Measurements from ENCODE around the gene OCRL. TPM values are rescaled to one million over a fixed set of nuclear protein-coding genes. Genes with fewer than 3 reads are reported as not detected.

OCRL gene
- total RNA-seq, 1 donor from 2014 or later: 25.3 TPM

- Histone ChIP-seq H3K27ac (no peak overlapping the region), H3K27me3 (no peaks in the 10 kb centered on the region), H3K9ac (no peak overlapping the region), H4K20me1 (ENCODE audit: low read depth) (no peaks in the 10 kb centered on the region), H3K79me2 (ENCODE audit: low read depth) (no peaks in the 10 kb centered on the region), H3K36me3 (no peaks in the 10 kb centered on the region), H3K4me1 (no peaks in the 10 kb centered on the region), H2AFZ (replicated peaks) (peak overlapping the region; percentile 63), H3K4me2 (no peak overlapping the region), H3K4me3 (no peak overlapping the region), H3K9me3 (ENCODE audit: low read depth) (no peaks in the 10 kb centered on the region), H3F3A (ENCODE audit: low read depth) (no peaks in the 10 kb centered on the region)
- peak; percentile 68 for DNase-seq (ENCODE audit: low spot score)
- peak; percentile 82 for TF ChIP-seq CTCF (IDR thresholded peaks at IDR 0.05)
- no peak for TF ChIP-seq EZH2 (IDR thresholded peaks at IDR 0.05)
- Mint-ChIP-seq H3K9me3 (peaks cover 10% of the 10 kb centered on the region), H3K36me3 (no peaks in the 10 kb centered on the region), H3K4me3 (no peak overlapping the region), H3K27ac (peak overlapping the region; percentile 33), H3K4me1 (peaks cover 51% of the 10 kb centered on the region), H3K27me3 (ENCODE audit: insufficient read depth, low read depth) (peaks cover 17% of the 10 kb centered on the region)
Observed at GRCh38 chrX:129637217-129638109, 97.4 kb downstream of the OCRL start.

GRCh38 chrX:129638917-129639316 lies 98.9 kb downstream of the OCRL start:
- no peak for DNase-seq (ENCODE audit: low spot score)
- Histone ChIP-seq H3K79me2 (ENCODE audit: low read depth) (no peaks in the 10 kb centered on the region), H3F3A (ENCODE audit: low read depth) (no peaks in the 10 kb centered on the region), H3K4me3 (no peak overlapping the region), H3K36me3 (no peaks in the 10 kb centered on the region), H3K9ac (no peak overlapping the region), H3K27ac (no peak overlapping the region), H4K20me1 (ENCODE audit: low read depth) (no peaks in the 10 kb centered on the region), H3K4me2 (no peak overlapping the region), H3K9me3 (ENCODE audit: low read depth) (no peaks in the 10 kb centered on the region), H3K4me1 (no peaks in the 10 kb centered on the region), H3K27me3 (no peaks in the 10 kb centered on the region), H2AFZ (replicated peaks) (no peak overlapping the region)
- Mint-ChIP-seq H3K27ac (peak overlapping the region; percentile 81), H3K4me1 (peaks cover 53% of the 10 kb centered on the region), H3K36me3 (no peaks in the 10 kb centered on the region), H3K9me3 (peaks cover 12% of the 10 kb centered on the region), H3K4me3 (no peak overlapping the region), H3K27me3 (ENCODE audit: insufficient read depth, low read depth) (peaks cover 7% of the 10 kb centered on the region)
- TF ChIP-seq EZH2phosphoT487 (IDR thresholded peaks at IDR 0.05): no peak
- TF ChIP-seq CTCF (IDR thresholded peaks at IDR 0.05): no peak
- no peak for TF ChIP-seq EZH2 (IDR thresholded peaks at IDR 0.05)

- Histone ChIP-seq H3F3A (ENCODE audit: low read depth) (no peaks in the 10 kb centered on the region), H3K4me2 (no peak overlapping the region), H3K27me3 (no peaks in the 10 kb centered on the region), H3K9me3 (ENCODE audit: low read depth) (no peaks in the 10 kb centered on the region), H3K79me2 (ENCODE audit: low read depth) (no peaks in the 10 kb centered on the region), H3K9ac (no peak overlapping the region), H3K27ac (no peak overlapping the region), H3K36me3 (no peaks in the 10 kb centered on the region), H3K4me3 (no peak overlapping the region), H3K4me1 (no peaks in the 10 kb centered on the region), H2AFZ (replicated peaks) (no peak overlapping the region), H4K20me1 (ENCODE audit: low read depth) (no peaks in the 10 kb centered on the region)
- TF ChIP-seq EZH2phosphoT487 (IDR thresholded peaks at IDR 0.05) (no peak), CTCF (IDR thresholded peaks at IDR 0.05) (no peak), EZH2 (IDR thresholded peaks at IDR 0.05) (no peak)
- no peak for DNase-seq (ENCODE audit: low spot score)
- Mint-ChIP-seq H3K4me3 (no peak overlapping the region), H3K27ac (no peak overlapping the region), H3K27me3 (ENCODE audit: insufficient read depth, low read depth) (peaks cover 7% of the 10 kb centered on the region), H3K4me1 (peaks cover 35% of the 10 kb centered on the region), H3K9me3 (peaks cover 12% of the 10 kb centered on the region), H3K36me3 (no peaks in the 10 kb centered on the region)
Observed at GRCh38 chrX:129640737-129641136, 100.7 kb downstream of the OCRL start.
